ENCODE data around the gene USP28.
"Not testable (repeated sequence)": the region's sequence is repeated elsewhere in the genome, so short reads cannot be mapped to it uniquely, and the experiment has no call there.

Gene USP28

GRCh38 chr11:113773092-113773415 lies 102.3 kb downstream of the USP28 start:
- TF ChIP-seq ZNF384 (IDR thresholded peaks at IDR 0.05) = no peak
- no peak for TF ChIP-seq SP1 (IDR thresholded peaks at IDR 0.05)
- no peak for TF ChIP-seq PKNOX1 (IDR thresholded peaks at IDR 0.05)
- TF ChIP-seq TARDBP (IDR thresholded peaks at IDR 0.05) = no peak
- no peak for TF ChIP-seq NFRKB (IDR thresholded peaks at IDR 0.05)
- no peak for TF ChIP-seq HDGF (IDR thresholded peaks at IDR 0.05; ENCODE audit: borderline replicate concordance)
- TF ChIP-seq BHLHE40 (IDR thresholded peaks at IDR 0.05; ENCODE audit: borderline replicate concordance) = no peak
- TF ChIP-seq ELF4 (IDR thresholded peaks at IDR 0.05) = no peak
- no peak for TF ChIP-seq ARNT (IDR thresholded peaks at IDR 0.05)
- no peak for TF ChIP-seq SUZ12 (IDR thresholded peaks at IDR 0.05)
- no peak for TF ChIP-seq FOXM1 (IDR thresholded peaks at IDR 0.05; ENCODE audit: borderline replicate concordance)
- no peak for TF ChIP-seq L3MBTL2 (conservative IDR thresholded peaks at IDR 0.05)
- TF ChIP-seq CTBP1 (IDR thresholded peaks at IDR 0.05; ENCODE audit: borderline replicate concordance) = no peak
- no peak for TF ChIP-seq FOXA1 (IDR thresholded peaks at IDR 0.05)
- TF ChIP-seq LEF1 (IDR thresholded peaks at IDR 0.05; ENCODE audit: borderline replicate concordance) = no peak
- CTCF ChIA-PET = interaction anchor here (0.5 to 0.7 kb wide), 6 partner anchors 14 to 495 kb away, joined by 3 to 4 read pairs (median 3); no protein-coding TSS in a partner anchor
- POLR2A ChIA-PET = interaction anchor here (1.0 to 2.3 kb wide), 4 partner anchors 9 to 34 kb away, joined by 3 to 8 read pairs (median 4); no protein-coding TSS in a partner anchor
- DNase-seq (ENCODE audit: extremely low spot score) = peak; percentile 54

- DNase-seq (ENCODE audit: extremely low spot score) = no peak
- TF ChIP-seq PKNOX1 (IDR thresholded peaks at IDR 0.05) (no peak), ELF4 (IDR thresholded peaks at IDR 0.05) (no peak), FOXK2 (IDR thresholded peaks at IDR 0.05) (no peak), BHLHE40 (IDR thresholded peaks at IDR 0.05; ENCODE audit: borderline replicate concordance) (no peak), L3MBTL2 (conservative IDR thresholded peaks at IDR 0.05) (no peak), FOXA1 (IDR thresholded peaks at IDR 0.05) (no peak), HDGF (IDR thresholded peaks at IDR 0.05; ENCODE audit: borderline replicate concordance) (no peak), NFRKB (IDR thresholded peaks at IDR 0.05) (no peak), LEF1 (IDR thresholded peaks at IDR 0.05; ENCODE audit: borderline replicate concordance) (no peak), SUZ12 (IDR thresholded peaks at IDR 0.05) (no peak)
- ChIA-PET CTCF (no interaction called here), POLR2A (interaction anchor here (2.3 kb wide), 1 partner anchor 12 kb away, joined by 8 read pairs; no protein-coding TSS in a partner anchor)
Observed at GRCh38 chr11:113771964-113772363, 103.4 kb downstream of the USP28 start.

- no peak for DNase-seq (ENCODE audit: extremely low spot score)
- ChIA-PET POLR2A (no interaction called here), CTCF (no interaction called here)
Observed at GRCh38 chr11:113764527-113765219, 110.7 kb downstream of the USP28 start.

GRCh38 chr11:113763040-113763439 lies 112.3 kb downstream of the USP28 start:
- POLR2A ChIA-PET; DNase-seq (ENCODE audit: extremely low spot score); CTCF ChIA-PET: not testable (repeated sequence)

More at GRCh38 chr11:113764527-113765219, 110.7 kb downstream of the USP28 start:
- TF ChIP-seq ARNT (IDR thresholded peaks at IDR 0.05) = no peak
- no peak for TF ChIP-seq L3MBTL2 (conservative IDR thresholded peaks at IDR 0.05)
- no peak for TF ChIP-seq FOXM1 (IDR thresholded peaks at IDR 0.05; ENCODE audit: borderline replicate concordance)
- TF ChIP-seq ELF4 (IDR thresholded peaks at IDR 0.05) = no peak
- no peak for TF ChIP-seq CTBP1 (IDR thresholded peaks at IDR 0.05; ENCODE audit: borderline replicate concordance)
- TF ChIP-seq FOXK2 (IDR thresholded peaks at IDR 0.05) = no peak
- TF ChIP-seq NFRKB (IDR thresholded peaks at IDR 0.05) = no peak
- TF ChIP-seq HDGF (IDR thresholded peaks at IDR 0.05; ENCODE audit: borderline replicate concordance) = no peak
- no peak for TF ChIP-seq SUZ12 (IDR thresholded peaks at IDR 0.05)
- no peak for TF ChIP-seq TARDBP (IDR thresholded peaks at IDR 0.05)
- TF ChIP-seq SP1 (IDR thresholded peaks at IDR 0.05) = no peak
- TF ChIP-seq ZNF384 (IDR thresholded peaks at IDR 0.05) = no peak
- no peak for TF ChIP-seq BHLHE40 (IDR thresholded peaks at IDR 0.05; ENCODE audit: borderline replicate concordance)

GRCh38 chr11:113760241-113760640 lies 115.1 kb downstream of the USP28 start:
- DNase-seq (ENCODE audit: extremely low spot score) = no peak
- no peak for TF ChIP-seq L3MBTL2 (conservative IDR thresholded peaks at IDR 0.05)
- TF ChIP-seq NFRKB (IDR thresholded peaks at IDR 0.05) = no peak
- TF ChIP-seq FOXA1 (IDR thresholded peaks at IDR 0.05) = no peak
- TF ChIP-seq ELF4 (IDR thresholded peaks at IDR 0.05) = no peak
- TF ChIP-seq CTBP1 (IDR thresholded peaks at IDR 0.05; ENCODE audit: borderline replicate concordance) = no peak
- TF ChIP-seq FOXK2 (IDR thresholded peaks at IDR 0.05) = no peak
- TF ChIP-seq FOXM1 (IDR thresholded peaks at IDR 0.05; ENCODE audit: borderline replicate concordance) = no peak
- TF ChIP-seq TARDBP (IDR thresholded peaks at IDR 0.05) = no peak
- TF ChIP-seq ARNT (IDR thresholded peaks at IDR 0.05) = no peak
- TF ChIP-seq LEF1 (IDR thresholded peaks at IDR 0.05; ENCODE audit: borderline replicate concordance) = no peak
- no peak for TF ChIP-seq PKNOX1 (IDR thresholded peaks at IDR 0.05)
- no peak for TF ChIP-seq HDGF (IDR thresholded peaks at IDR 0.05; ENCODE audit: borderline replicate concordance)
- TF ChIP-seq BHLHE40 (IDR thresholded peaks at IDR 0.05; ENCODE audit: borderline replicate concordance) = no peak
- POLR2A ChIA-PET = interaction anchor here (3.0 kb wide), 1 partner anchor 13 kb away, joined by 8 read pairs; the partner anchor contains the start of gene ZW10
- CTCF ChIA-PET = no interaction called here

- POLR2A ChIA-PET = no interaction called here
- CTCF ChIA-PET = no interaction called here
- TF ChIP-seq LEF1 (IDR thresholded peaks at IDR 0.05; ENCODE audit: borderline replicate concordance) (no peak), FOXA1 (IDR thresholded peaks at IDR 0.05) (no peak), BHLHE40 (IDR thresholded peaks at IDR 0.05; ENCODE audit: borderline replicate concordance) (no peak), ARNT (IDR thresholded peaks at IDR 0.05) (no peak), CTBP1 (IDR thresholded peaks at IDR 0.05; ENCODE audit: borderline replicate concordance) (no peak), PKNOX1 (IDR thresholded peaks at IDR 0.05) (no peak), TARDBP (IDR thresholded peaks at IDR 0.05) (no peak), NFRKB (IDR thresholded peaks at IDR 0.05) (no peak), FOXK2 (IDR thresholded peaks at IDR 0.05) (no peak), FOXM1 (IDR thresholded peaks at IDR 0.05; ENCODE audit: borderline replicate concordance) (no peak), HDGF (IDR thresholded peaks at IDR 0.05; ENCODE audit: borderline replicate concordance) (no peak), SUZ12 (IDR thresholded peaks at IDR 0.05) (no peak)
- DNase-seq (ENCODE audit: extremely low spot score) = no peak
Observed at GRCh38 chr11:113752932-113753331, 122.4 kb downstream of the USP28 start.

All from HEK293T (cell line).